ENCODE measurements around the gene GPX4.

Gene GPX4

GRCh38 chr19:1097810-1098176 is 6.0 kb upstream of the GPX4 start:
- H3K9me3 Mint-ChIP-seq = peaks cover 5% of the 10 kb centered on the region
- TF ChIP-seq, protein P1, sequence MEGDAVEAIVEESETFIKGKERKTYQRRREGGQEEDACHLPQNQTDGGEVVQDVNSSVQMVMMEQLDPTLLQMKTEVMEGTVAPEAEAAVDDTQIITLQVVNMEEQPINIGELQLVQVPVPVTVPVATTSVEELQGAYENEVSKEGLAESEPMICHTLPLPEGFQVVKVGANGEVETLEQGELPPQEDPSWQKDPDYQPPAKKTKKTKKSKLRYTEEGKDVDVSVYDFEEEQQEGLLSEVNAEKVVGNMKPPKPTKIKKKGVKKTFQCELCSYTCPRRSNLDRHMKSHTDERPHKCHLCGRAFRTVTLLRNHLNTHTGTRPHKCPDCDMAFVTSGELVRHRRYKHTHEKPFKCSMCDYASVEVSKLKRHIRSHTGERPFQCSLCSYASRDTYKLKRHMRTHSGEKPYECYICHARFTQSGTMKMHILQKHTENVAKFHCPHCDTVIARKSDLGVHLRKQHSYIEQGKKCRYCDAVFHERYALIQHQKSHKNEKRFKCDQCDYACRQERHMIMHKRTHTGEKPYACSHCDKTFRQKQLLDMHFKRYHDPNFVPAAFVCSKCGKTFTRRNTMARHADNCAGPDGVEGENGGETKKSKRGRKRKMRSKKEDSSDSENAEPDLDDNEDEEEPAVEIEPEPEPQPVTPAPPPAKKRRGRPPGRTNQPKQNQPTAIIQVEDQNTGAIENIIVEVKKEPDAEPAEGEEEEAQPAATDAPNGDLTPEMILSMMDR (IDR thresholded peaks at IDR 0.05) = no peak
- H3K4me1 Mint-ChIP-seq = peaks cover 68% of the 10 kb centered on the region
- H3K27me3 Mint-ChIP-seq (ENCODE audit: low read depth, poor library complexity) = peaks cover 3% of the 10 kb centered on the region
- H3K4me3 Mint-ChIP-seq = peak overlapping the region; percentile 40
- DNase-seq = no peak
- no peaks in the 10 kb centered on the region for H3K36me3 Mint-ChIP-seq (ENCODE audit: low read depth)
- peak overlapping the region; percentile 80 for H3K27ac Mint-ChIP-seq

DNA sequence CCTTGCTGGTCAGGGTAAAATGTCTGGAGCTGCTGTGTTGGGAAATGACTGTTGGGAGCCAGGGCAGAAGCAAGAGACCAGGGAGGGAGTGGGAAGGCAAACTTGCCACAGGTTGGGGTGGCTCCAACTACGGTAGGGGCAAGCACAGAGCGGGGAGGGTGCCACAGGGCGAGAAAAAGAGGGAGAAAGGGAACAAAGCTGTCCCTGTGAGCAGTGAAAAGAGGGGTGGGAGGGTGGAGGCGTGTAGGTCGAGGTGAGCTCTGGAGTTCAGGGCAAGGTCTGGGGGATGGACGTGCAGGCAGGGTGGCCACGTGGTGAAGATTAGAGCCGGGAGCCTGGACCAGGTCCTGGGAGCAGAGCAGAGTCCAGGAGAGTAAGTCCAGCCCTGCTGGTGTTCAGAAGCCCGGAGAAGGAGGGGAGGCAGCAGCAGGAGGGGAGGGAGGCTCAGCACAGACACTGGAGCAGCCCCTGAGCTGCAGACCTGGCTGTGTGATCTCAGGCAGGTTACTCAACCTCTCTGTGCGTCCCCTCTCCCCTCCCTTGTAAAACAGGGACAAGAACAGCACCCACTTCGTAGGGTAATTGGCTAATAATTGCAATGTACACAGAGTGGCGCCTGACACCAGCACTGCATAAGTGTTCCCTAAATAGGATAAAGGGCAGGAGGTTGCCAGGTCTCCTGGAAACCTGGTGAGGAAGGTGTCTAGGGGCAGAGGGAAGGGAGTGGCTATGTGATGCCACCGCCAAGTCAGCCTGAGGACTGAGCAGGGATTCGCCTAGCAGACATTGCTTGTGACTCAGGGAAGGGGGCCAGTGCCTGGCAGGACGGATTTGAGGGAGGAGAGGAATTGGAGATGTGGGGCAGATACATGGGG is 5.4 kb upstream of the GPX4 start:
- Mint-ChIP-seq H3K36me3 (ENCODE audit: low read depth) (no peaks in the 10 kb centered on the region), H3K4me1 (peaks cover 68% of the 10 kb centered on the region), H3K4me3 (peak overlapping the region; percentile 40), H3K9me3 (peaks cover 5% of the 10 kb centered on the region), H3K27ac (peak overlapping the region; percentile 98), H3K27me3 (ENCODE audit: low read depth, poor library complexity) (peaks cover 3% of the 10 kb centered on the region)
- DNase-seq = no peak
- TF ChIP-seq, protein P1 (IDR thresholded peaks at IDR 0.05) = no peak

GRCh38 chr19:1101337-1101698 is 2.5 kb upstream of the GPX4 start:
- Mint-ChIP-seq H3K36me3 (ENCODE audit: low read depth) (no peaks in the 10 kb centered on the region), H3K27ac (peak overlapping the region; percentile 95), H3K9me3 (peaks cover 5% of the 10 kb centered on the region), H3K27me3 (ENCODE audit: low read depth, poor library complexity) (no peaks in the 10 kb centered on the region), H3K4me3 (no peak overlapping the region), H3K4me1 (peaks cover 52% of the 10 kb centered on the region)
- no peak for DNase-seq
- TF ChIP-seq, protein P1 (IDR thresholded peaks at IDR 0.05) = no peak

- Mint-ChIP-seq H3K4me1 (peaks cover 50% of the 10 kb centered on the region), H3K27ac (peak overlapping the region; percentile 95), H3K27me3 (ENCODE audit: low read depth, poor library complexity) (no peaks in the 10 kb centered on the region), H3K4me3 (no peak overlapping the region), H3K9me3 (peaks cover 5% of the 10 kb centered on the region), H3K36me3 (ENCODE audit: low read depth) (no peaks in the 10 kb centered on the region)
- no peak for DNase-seq
- TF ChIP-seq, protein P1 (IDR thresholded peaks at IDR 0.05) = no peak
These were observed 1.2 kb upstream of the GPX4 start for GRCh38 chr19:1102407-1103131.

DNA sequence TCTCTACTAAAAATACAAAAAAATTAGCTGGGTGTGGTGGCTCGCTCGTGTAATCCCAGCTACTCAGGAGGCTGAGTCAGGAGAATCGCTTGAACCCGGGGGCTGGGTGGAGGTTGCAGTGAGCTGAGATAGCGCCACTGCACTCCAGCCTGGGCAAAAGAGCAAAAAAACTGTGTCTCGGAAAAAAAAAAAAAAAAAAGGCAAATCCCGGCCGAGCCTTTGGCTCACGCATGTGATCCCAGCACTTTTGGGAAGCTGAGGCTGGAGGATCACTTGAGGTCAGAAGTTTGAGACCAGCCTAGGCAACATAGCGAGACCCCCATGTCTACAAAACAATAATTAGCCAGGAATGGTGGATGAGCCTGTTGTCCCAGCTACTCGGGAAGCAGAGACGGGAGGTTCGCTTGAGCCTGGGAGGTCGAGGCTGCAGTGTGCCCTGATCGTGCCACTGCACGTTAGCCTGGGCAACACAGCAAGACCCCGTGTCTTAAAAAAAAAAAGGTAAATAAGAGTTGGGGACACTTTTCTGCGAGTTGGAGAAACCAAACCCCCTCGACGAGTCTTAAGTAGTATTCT is 574 bp upstream of the GPX4 start:
- H3K27me3 Mint-ChIP-seq (ENCODE audit: low read depth, poor library complexity) = no peaks in the 10 kb centered on the region
- no peak for DNase-seq
- H3K9me3 Mint-ChIP-seq = peaks cover 5% of the 10 kb centered on the region
- H3K36me3 Mint-ChIP-seq (ENCODE audit: low read depth) = no peaks in the 10 kb centered on the region
- TF ChIP-seq, protein P1 (IDR thresholded peaks at IDR 0.05) = no peak
- H3K27ac Mint-ChIP-seq = no peak overlapping the region
- H3K4me1 Mint-ChIP-seq = peaks cover 44% of the 10 kb centered on the region
- H3K4me3 Mint-ChIP-seq = peak overlapping the region; percentile 30

Data from nephron progenitor cell (in vitro differentiated cells).